HepG2 (cell line): ENCODE data around the gene C11orf54. TPM values are rescaled to one million over a fixed set of nuclear protein-coding genes. Genes with fewer than 3 reads are reported as not detected.

Source experiments
- DMAP1 ChIP-seq: IDR thresholded peaks from 2 replicates; pipeline ENCODE4 v1.6.1; 2016
- DRAP1 ChIP-seq: IDR thresholded peaks from 2 replicates; pipeline ENCODE4 v1.6.1; 2016; ENCODE audit warnings: missing genetic modification reagents, missing compliant biosample characterization
- E2F5 ChIP-seq: sonication (generic); formaldehyde crosslinking; conservative IDR thresholded peaks from 2 replicates; pipeline ENCODE4 v1.4.0; 2020; ENCODE audit warnings: missing genetic modification reagents
- FUBP1 ChIP-seq: sonication (generic); formaldehyde crosslinking; IDR thresholded peaks from 2 replicates; pipeline ENCODE4 v1.5.1; 2020; ENCODE audit warnings: missing genetic modification reagents, mild to moderate bottlenecking, borderline replicate concordance
- KAT7 ChIP-seq: IDR thresholded peaks from 2 replicates; pipeline ENCODE4 v1.6.1; 2018; ENCODE audit warnings: borderline replicate concordance, missing compliant biosample characterization
- MBD4 ChIP-seq: IDR thresholded peaks from 2 replicates; pipeline ENCODE4 v1.6.1; 2012; ENCODE audit warnings: low read length, inconsistent platforms, borderline replicate concordance
- MEIS1 ChIP-seq: sonication (generic); formaldehyde crosslinking; IDR thresholded peaks from 2 replicates; pipeline ENCODE4 v1.9.0; 2021; ENCODE audit warnings: mild to moderate bottlenecking, missing genetic modification reagents, moderate library complexity, borderline replicate concordance
- MEIS2 ChIP-seq: sonication (generic); formaldehyde crosslinking; IDR thresholded peaks from 2 replicates; pipeline ENCODE4 v1.9.0; 2021; ENCODE audit warnings: mild to moderate bottlenecking, missing genetic modification reagents
- NFE2 ChIP-seq: sonication (generic); formaldehyde crosslinking; IDR thresholded peaks from 2 replicates; pipeline ENCODE4 v1.4.0; 2020; ENCODE audit warnings: missing genetic modification reagents
- NFKBIZ ChIP-seq: IDR thresholded peaks from 2 replicates; pipeline ENCODE4 v1.6.1; 2018; ENCODE audit warnings: missing genetic modification reagents, missing compliant biosample characterization
- RBM22 ChIP-seq: fragments of 200-400 bp; formaldehyde crosslinking; optimal IDR thresholded peaks from 2 replicates; pipeline ENCODE3; 2017; ENCODE audit warnings: mild to moderate bottlenecking, low read length, moderate library complexity
- REXO4 ChIP-seq: sonication (generic); formaldehyde crosslinking; IDR thresholded peaks from 2 replicates; pipeline ENCODE4 v1.8.0; 2022; ENCODE audit warnings: missing genetic modification reagents, mild to moderate bottlenecking, borderline replicate concordance
- RFX5 ChIP-seq: IDR thresholded peaks from 2 replicates; pipeline ENCODE4 v1.6.1; 2011; ENCODE audit warnings: low read depth, low read length, improper control_type of control experiment
- SAP130 ChIP-seq: IDR thresholded peaks from 2 replicates; pipeline ENCODE4 v1.6.1; 2016; ENCODE audit warnings: low read depth
- THRA ChIP-seq: sonication (generic); formaldehyde crosslinking; IDR thresholded peaks from 2 replicates; pipeline ENCODE4 v1.4.0; 2020; ENCODE audit warnings: missing genetic modification reagents, borderline replicate concordance
- ZBTB34 ChIP-seq: sonication (generic); formaldehyde crosslinking; IDR thresholded peaks from 2 replicates; pipeline ENCODE4 v1.8.0; 2022; ENCODE audit warnings: mild to moderate bottlenecking, missing genetic modification reagents
- ZFAT ChIP-seq: sonication (generic); formaldehyde crosslinking; conservative IDR thresholded peaks from 2 replicates; pipeline ENCODE4 v1.8.1; 2023; ENCODE audit warnings: missing genetic modification reagents, inconsistent platforms
- ZNF350 ChIP-seq: sonication (generic); formaldehyde crosslinking; IDR thresholded peaks from 2 replicates; pipeline ENCODE4 v1.4.0; 2020; ENCODE audit warnings: mild to moderate bottlenecking, low read depth, missing genetic modification reagents, borderline replicate concordance
- ZNF546 ChIP-seq: sonication (generic); formaldehyde crosslinking; conservative IDR thresholded peaks from 2 replicates; pipeline ENCODE4 v1.8.1; 2023; ENCODE audit warnings: mild to moderate bottlenecking, missing genetic modification reagents
- ZNF570 ChIP-seq: sonication (generic); formaldehyde crosslinking; IDR thresholded peaks from 2 replicates; pipeline ENCODE4 v1.4.0; 2020; ENCODE audit warnings: mild to moderate bottlenecking, missing genetic modification reagents, borderline replicate concordance
- ZNF800 ChIP-seq: sonication (generic); formaldehyde crosslinking; IDR thresholded peaks from 2 replicates; pipeline ENCODE4 v1.4.0; 2020; ENCODE audit warnings: missing genetic modification reagents
- ZNF841 ChIP-seq: sonication (generic); formaldehyde crosslinking; IDR thresholded peaks from 2 replicates; pipeline ENCODE4 v1.8.1; 2023; ENCODE audit warnings: missing genetic modification reagents, borderline replicate concordance
- ZSCAN21 ChIP-seq: sonication (generic); formaldehyde crosslinking; IDR thresholded peaks from 2 replicates; pipeline ENCODE4 v1.8.0; 2022; ENCODE audit warnings: mild to moderate bottlenecking, missing genetic modification reagents, moderate library complexity, borderline replicate concordance
- polyA plus RNA-seq, 8 experiments: library from polyadenylated mRNA; depleted of rRNA in 3 of 8; stranded (reverse) in 7 of 8; unstranded in 1 of 8; fragments of >200 nt; fragmentation: Illumina TruSeq in 4 of 8; extraction: Trizol in 4 of 8; gene quantifications; 2 replicates each; pipeline versions ENCODE4 v1.2.1 to v1.2.3, GENCODE V29; 2011 to 2016; ENCODE audit warnings: low read depth in 4 of 8, missing spikeins in 1 of 8, mixed read lengths in 1 of 8; ENCODE audit not compliant: insufficient read depth in 1 of 8
- total RNA-seq, 5 experiments: library from RNA; depleted of rRNA; stranded (reverse); fragments of >200 nt; fragmentation: Illumina TruSeq; extraction: Trizol; gene quantifications; 2 replicates each; pipeline ENCODE4 v1.2.3, GENCODE V29; 2016; ENCODE audit warnings: low read depth in 1 of 5

C11orf54 gene
- total and polyA plus RNA-seq, 2 of the 13 experiments (the other 11 are each of a cell fraction or from before 2014, with no cell fraction given), result 42.7 to 50.1 TPM

- no peak for TF ChIP-seq FUBP1 (CRISPR knock-in tag)
- no peak for TF ChIP-seq DRAP1 (CRISPR knock-in tag)
- no peak for TF ChIP-seq ZSCAN21 (CRISPR knock-in tag)
- no peak for TF ChIP-seq NFE2
- 0 out of 2 replicates have a peak, but pooled peaks have one; percentile 35 for TF ChIP-seq KAT7
- no peak for TF ChIP-seq ZNF350 (CRISPR knock-in tag)
- TF ChIP-seq MBD4, result peak; percentile 65; the same call in 1 of the 2 replicates
- TF ChIP-seq ZNF546 (CRISPR knock-in tag), result no peak
- no peak for TF ChIP-seq ZNF570 (CRISPR knock-in tag)
- TF ChIP-seq RBM22, result peak; percentile 95
- TF ChIP-seq DMAP1, result no peak
- 0 out of 2 replicates have a peak, but pooled peaks have one; percentile 11 for TF ChIP-seq SAP130
- no peak for TF ChIP-seq REXO4 (CRISPR knock-in tag)
- no peak for TF ChIP-seq E2F5 (CRISPR knock-in tag)
- TF ChIP-seq NFKBIZ, result no peak
- no peak for TF ChIP-seq RFX5
- TF ChIP-seq MEIS1, result no peak
- no peak for TF ChIP-seq ZBTB34 (CRISPR knock-in tag)
- TF ChIP-seq THRA, result no peak
- TF ChIP-seq ZNF841, result no peak
- TF ChIP-seq ZNF800 (CRISPR knock-in tag), result no peak
- TF ChIP-seq MEIS2 (CRISPR knock-in tag), result no peak
- TF ChIP-seq ZFAT (CRISPR knock-in tag), result no peak
These were observed 2.8 kb upstream of the C11orf54 start (continued) for GRCh38 chr11:93738647-93739081.
